Retina (tissue), 1 donor: ENCODE data around the gene COX7A2.

Source experiments
- DNase-seq: peaks from one replicate; pipeline ENCODE4 v3.0.0-alpha.2; 2016

COX7A2 gene, protein sequence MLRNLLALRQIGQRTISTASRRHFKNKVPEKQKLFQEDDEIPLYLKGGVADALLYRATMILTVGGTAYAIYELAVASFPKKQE

DNA sequence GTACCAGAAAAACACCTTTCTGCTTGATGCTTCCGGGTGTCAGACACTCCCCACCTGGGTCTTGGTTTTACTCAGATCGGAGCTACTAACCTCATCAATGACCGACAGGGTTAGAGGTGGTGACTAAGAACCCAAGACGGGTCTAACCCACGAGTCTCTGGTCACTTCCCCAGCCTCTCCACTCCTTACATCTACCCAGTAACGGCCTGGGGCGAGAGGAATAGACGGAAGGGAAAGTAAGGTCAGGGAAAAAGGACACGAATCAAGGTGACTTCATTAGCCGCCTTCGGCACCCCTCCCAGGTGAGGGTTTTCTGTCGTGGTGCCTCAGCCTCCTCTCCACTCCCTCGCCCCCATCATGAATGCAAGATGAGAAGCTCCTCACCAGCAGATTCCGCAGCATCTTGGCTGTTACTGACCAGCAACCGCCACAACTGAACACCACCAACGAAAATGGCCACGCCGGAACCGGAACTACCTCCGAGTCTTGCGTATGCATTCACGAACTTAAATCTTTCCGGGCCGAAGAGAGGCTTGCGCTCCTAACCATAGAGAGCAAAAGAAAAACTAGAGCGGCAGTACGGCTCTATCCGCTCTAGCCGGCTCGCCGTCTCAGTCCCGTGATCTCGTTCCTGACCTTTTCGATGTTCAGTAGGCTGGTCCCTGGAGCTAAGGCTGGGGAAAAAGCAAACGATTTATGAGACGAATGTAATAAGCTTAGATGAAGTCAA, at the start of gene COX7A2:
Gene COX7A2 (minus strand): TSS at position 469 of the 730 bp plus-strand sequence. CDS start 67 bp downstream, at position 402.
- peak; percentile 94 for DNase-seq

DNA sequence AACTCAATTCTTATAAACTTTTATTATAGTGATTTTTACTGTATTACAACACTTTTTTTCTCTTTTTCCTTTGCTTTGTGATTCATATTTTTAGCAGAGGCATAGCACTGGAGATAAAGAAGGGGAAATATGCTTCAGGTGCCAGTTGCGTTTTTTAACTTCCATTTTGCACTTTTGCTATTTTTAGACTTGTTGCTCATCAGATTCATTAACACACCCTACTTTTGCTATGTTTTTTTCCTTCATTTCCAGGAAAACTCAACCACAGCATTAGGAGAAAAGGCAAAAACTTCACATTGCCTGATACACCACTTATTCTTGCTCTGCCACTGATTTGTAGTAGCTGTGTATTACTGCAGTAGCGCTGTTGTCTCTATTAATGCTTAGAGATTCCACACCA, 49.0 kb upstream of the COX7A2 start:
- no peak for DNase-seq

DNA sequence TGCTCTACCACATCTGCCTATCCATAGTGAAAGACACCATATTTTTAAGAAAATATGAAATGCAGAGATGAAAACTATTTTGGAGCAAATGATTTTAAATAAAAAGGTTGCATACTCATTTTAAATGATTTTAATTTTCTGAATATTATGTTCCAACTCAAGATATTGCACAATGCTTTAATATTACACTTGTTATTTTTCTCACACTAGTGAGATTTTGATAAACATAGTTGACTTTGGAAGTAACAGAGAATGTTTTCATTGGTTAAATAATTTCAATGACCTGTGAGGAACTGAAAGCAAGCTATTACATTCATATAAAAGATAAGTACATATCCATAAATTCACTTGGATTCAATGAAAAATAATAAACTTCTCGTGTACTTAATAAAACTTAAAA, 48.1 kb upstream of the COX7A2 start:
- DNase-seq = no peak

DNA sequence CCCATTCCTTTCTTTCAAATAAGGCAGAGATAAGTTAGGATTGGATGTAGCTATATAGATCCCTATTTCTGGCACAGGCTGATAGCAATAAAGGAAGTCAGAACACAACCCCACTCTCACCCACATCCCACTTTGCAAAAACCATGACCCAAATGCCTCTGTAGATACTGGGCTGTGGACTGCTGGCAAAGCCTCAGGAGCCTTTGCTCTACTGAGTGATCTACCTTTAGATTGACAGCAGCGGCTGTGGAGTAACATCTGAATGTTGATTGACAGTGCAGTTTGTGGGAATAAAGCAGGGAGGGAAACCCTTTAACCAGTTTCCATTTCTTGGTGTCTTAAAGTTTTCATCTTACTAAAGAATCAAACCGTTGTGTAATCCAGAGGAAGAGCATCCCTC, 47.7 kb upstream of the COX7A2 start:
- no peak for DNase-seq

DNA sequence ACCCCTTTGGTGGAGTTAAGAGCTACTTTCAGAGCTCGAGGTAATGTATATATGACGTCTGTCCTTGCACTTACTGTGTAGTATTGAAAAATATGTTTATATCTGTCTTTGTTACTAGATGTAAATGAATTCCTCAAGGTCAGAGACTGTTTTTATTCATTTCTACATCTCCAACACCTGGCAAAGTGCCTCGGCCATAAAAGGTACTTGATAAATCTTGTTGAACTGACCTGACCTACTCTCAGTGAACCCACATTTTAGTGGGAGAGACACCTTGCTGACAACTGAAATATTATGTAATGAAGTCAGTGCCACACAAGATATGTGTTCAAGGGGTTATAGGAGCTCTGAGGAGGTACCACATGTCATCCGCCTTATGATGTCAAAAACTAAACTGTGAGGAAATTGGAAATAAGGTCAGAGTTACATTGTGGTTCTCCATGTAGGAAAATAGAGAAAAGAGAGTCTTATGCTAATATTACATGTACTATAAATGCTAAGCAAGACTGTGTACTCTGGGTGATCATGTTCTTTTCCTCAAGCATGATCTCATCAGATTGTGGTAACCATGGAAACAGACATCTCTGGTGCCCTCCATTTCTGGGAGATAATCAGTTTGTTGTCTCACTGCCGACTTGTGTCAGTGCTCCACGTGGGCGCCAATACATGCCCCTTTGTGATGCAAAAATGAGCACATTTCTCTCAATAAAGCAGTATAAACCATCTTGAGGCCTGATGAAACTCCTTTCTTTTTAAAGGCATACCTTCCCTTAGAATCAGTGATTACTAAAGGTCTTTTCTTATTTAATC, 46.7 kb upstream of the COX7A2 start:
- DNase-seq = no peak

DNA sequence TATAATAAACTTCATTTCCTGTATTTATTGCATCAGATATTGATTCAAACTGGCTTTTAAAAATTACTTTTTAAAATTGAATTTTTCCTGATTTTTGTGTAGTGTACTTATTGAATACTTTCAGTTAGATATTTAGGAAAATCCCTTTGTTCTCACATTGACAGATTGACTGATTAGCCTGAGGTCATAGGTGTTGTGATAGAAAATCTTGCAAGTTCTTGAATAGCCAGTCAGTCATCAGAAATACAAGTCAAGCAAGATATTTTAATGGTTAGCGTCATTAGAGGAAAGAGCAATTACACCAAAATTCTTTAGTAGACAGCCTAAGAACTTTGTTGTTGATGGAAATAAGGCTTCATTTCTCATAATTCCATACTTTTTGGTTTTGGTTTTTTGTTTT, 44.4 kb upstream of the COX7A2 start:
- no peak for DNase-seq

DNA sequence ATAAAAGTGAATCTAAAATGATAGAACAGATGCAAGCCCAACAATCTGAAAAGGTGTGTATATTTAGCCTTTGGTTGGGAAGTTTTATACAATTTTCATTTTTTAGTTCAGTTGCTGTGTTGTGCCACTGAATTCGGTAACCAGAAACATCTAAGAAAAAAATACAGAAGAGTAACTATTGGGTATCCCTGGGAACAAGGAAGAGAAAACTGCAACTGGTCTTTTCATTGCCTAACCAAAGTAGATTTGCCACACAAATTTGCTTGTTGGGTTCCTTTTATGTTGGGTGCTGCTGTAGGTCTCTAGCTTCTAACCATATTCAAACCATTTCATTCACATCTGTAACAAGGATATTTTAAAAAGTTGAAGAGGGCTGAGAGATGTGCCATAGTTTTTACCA, 43.8 kb upstream of the COX7A2 start:
- DNase-seq = no peak

DNA sequence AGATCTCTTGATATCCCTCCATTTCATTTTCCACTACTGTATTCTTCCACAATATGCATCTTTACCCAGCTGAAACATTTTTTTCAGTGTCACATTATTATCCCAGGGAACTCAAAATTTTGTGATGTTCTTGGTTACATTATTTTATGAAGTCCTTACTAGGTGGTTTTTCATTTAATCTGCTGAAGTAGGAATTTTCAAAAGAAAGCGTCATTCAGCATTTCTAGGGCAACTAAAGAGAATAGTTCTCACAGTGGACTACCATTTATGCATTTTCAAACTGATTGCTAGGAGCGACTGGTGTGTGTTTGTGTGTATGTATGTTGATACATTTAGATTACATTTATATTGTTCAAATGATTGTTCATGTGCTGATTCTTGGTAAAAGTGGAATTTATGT, 43.4 kb upstream of the COX7A2 start:
- DNase-seq = no peak

DNA sequence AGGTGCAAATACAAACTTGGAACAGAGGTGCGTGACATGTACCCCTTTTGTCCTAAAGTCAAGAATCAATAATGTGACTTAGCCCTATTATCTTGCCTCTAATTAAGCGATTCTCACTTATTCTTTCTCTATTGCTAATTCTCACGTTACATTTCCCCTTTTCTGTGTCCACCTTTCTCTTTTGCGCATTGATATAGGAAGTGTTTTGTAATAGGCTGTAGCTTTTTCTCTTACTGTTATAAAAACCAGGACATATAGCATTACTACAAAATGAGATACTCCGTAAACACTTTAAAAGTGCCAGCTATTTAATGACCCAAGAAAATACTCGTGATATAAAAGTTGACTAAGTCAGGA, 41.7 kb upstream of the COX7A2 start:
- no peak for DNase-seq

DNA sequence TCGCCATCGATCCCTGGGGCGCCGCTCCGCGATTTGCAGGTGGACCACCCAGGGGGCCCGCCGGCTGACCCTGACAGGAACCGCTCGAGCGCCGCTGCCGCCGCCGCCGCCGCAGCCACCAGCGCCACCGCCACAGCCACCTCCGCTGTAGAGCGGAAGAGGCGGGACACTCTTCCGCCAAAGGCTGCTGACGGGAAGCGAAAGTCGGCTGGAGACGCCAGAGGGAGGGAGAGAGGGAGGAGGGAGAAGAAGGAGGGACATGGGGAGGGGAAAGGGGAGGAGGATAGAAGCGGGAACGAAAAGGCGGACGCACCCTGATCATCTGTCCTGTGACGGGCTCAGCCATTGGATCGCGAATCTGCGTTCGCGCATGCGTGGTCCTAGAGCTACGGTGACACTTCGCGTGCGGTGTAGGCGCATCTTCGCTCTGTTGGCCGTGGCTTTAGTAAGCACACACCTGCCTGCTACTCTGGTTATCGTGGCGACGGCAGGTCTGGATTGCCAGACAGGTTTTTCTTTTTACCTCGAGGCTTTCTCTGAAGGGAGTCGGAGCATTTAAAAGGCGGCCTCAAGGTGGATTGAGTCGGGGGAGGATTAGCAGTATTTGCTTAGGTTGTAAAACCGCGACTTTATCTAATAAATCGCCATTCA, 41.2 kb upstream of the COX7A2 start, which contains the start of gene TMEM30A:
Gene TMEM30A (minus strand): TSS at position 161 of the 651 bp plus-strand sequence. CDS start 154 bp downstream, at position 7.
- peak; percentile 96 for DNase-seq

DNA sequence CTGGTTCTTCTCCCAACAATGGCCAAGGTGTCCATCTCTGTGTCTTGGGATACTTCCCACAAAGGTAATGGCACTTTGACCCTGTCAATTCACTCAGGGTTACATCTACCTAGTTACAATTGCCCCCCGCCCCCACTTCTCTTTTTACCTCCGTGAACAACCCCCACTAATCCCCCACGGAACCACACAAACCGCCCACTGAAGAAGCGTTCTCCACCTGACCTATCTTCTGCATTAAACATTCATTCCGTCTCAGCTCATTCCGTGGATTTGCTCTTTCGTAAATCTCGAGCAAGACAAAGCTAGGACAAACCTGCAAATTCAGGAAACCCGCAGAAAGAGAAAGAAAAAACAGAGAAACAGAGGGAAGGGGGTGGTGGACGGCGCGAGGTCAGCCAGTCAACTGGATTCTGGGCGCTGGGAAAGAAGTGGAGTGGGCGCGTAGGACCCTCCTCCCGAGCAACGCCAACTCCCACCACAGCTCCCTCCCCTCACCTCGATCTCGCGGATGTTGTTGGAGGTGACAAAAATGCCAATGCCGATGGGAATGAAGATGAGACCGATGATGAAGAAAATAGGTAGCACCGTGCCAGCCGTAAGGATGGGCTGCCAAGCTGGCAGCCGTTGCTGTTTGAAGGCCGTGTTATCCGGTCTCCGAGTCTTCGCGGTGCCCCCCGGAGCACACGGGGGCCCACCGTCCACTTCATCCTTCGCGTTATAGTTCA, 40.5 kb upstream of the COX7A2 start:
- no peak for DNase-seq

DNA sequence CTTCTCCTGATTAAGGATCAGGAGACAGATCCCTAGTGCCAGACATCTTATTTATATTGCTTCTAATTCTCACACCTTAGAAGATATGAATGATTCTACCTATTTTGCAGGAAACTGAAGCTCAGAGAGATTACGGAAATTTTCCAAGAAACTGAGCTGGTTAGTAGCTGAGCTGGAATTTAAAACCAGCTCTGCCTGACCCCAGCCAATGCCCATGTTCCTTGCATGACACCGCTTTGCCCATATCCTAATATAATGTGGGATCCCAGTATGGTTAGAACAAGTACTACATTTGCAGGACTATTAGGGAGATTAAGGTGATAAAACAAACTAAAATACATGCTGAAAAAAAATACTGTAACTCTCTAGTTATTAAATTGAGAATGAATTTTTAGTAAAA, 39.1 kb upstream of the COX7A2 start:
- no peak for DNase-seq

DNA sequence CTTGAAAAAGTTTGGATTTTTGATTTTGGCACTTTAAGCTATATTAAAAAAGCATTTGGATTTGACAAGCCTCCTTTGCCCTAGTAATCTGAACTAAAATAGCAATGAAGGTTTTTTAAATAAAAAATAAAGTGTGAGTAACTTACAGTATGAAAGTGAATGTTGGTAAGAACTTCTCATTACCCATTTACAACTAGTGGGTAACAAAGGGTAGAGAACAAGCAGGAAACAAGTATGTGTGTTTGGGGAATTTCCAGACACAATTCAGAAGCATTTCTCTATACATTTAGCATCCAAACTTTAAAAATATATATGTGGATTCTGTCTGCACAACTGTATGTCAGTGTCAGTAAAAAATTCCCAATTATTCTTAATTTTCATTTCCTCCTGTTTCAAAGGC, 38.1 kb upstream of the COX7A2 start:
- no peak for DNase-seq

DNA sequence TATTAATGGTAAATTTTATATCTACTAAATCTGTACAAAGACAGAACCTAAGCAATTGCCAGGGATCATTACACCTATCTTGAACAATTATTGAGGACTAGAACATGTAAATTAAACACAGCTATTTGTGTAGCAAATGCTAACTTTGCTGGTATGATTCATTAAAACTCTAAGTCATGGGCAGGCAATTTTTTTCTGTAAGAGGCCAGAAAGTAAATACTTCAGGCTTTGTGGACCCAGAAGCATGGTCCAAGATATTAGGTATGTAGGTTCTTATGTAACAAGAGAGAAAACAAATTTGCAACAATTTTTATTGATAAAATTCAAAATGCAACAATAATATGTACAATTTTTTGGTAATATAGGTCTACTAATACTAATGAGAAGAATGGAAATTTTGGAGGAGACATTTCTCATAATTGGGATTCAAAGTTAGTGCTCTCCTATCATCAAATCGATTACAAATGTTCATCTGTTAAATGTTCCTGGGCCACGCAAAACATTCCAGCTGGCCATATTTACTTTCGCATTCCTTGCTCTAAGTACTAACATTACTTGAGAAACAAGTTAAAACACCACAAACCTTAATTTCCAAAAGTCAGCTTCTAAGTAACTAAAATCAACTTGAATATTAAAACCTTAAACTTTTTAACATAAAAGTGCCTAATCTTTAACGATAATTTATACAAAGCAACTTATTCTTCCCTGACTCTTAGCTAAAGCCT, 36.7 kb upstream of the COX7A2 start:
- no peak for DNase-seq

DNA sequence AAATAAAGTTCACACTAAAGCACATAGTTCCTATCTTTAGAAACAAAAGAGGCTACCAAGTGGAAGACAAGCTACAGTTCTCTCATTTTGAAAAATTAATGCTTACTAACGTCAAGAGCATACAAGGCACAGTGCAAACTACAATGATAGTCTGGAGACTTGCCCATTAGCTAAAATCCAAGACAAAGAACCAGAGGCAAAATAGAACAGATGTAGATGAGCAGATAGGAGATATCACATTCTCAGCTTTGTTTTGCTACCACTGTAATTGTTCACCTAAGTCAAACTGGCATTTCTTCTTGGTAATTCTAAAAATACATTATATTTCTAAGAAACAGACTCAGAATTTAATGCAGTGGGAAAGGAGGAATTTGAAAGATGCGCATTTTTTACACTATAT, 35.8 kb upstream of the COX7A2 start:
- no peak for DNase-seq

DNA sequence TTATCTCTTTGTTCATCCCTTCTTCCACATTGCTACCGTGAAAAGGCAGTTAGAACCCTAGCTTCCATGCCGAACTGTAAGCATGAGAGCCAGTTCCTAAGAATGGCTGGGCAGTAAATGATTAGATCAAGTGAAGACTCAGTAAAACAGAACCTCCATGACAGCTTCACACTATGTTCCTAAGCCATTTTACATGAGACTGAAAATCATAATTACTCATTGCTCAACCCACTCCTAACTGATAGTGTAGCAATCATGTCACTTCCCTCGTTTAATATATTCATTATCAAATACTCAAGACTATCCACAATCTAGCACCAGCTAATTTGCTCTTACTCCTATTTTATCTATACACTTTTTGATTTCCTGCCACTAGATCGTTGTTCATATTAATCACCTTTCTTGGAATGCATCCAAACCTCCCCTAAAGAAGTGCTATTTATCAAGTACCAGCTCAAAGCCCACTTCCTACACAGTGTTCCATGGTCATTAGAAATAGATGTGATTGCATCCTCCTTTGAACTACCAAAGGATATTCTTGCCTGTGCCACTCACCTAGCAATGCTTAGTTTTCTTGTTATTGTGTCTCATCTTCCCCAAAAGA, 35.0 kb upstream of the COX7A2 start:
- DNase-seq = no peak

DNA sequence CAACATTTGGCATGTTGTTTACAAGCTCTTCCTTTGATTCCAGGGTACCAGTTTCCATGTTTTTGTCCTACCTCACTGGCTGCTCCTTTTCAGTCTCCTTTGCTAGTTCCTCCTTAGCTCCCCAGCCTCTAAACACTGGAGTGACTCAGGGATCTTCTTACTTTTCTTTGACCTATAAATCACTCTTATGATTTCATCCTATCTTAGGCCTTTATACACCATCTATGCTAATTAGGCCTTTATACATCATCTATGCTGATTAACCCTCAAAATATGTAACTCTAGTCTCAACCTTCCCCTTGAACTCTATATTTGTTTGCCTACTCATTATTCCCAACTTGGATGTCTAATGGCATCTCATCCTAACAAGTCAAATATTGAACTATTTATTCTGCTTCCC, 31.5 kb upstream of the COX7A2 start:
- DNase-seq = no peak

DNA sequence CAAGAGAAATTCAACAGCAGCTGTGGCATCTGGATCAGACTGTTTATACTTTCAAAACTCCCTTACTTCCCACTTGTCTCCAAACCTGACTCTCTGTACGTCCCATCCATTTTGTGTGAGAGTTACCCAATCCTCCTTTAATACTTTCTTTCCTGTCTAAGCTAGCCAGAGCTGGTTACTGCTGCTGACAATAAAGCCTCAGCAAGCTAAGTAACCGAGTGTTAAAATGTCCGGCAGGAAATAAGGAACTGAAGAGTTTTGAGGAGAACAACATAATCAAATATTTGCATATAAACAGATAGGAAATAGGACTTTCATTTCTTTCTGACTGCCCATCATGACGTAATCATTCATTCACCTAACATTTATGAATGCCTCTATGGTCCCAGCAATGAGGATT, 29.4 kb upstream of the COX7A2 start:
- DNase-seq = no peak

DNA sequence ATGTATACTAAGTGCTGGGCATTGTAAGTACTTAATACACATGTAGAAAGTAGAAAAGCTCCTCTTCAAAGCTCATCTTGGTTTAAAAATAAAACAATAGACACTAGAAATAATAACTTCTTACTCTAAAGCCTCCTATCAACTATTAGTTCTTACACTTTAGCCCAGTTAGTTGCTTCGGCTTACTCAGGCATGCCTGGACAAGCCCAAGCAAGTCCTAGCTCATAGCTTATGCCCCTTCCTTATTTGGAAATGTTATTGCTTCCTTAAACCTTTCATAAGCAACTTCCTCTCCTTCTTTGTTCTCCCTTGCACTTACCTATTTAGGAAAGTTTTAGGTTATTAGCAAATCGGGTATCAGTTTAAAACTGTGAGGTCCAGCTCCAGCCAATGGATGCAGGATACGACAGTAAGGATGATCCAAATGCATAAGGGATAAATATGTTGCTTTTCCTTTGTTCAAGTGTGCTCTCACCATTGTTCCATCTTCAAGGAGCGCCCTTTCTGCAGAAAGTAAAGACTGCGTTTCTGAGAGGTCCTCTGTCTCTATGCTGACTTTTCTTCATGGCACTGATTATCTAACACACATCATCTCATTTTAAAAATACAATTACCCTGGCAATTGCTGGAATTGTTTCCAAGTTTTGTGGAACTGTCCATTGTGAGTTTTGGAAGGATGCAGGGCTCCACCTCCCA, 28.7 kb upstream of the COX7A2 start:
- no peak for DNase-seq

DNA sequence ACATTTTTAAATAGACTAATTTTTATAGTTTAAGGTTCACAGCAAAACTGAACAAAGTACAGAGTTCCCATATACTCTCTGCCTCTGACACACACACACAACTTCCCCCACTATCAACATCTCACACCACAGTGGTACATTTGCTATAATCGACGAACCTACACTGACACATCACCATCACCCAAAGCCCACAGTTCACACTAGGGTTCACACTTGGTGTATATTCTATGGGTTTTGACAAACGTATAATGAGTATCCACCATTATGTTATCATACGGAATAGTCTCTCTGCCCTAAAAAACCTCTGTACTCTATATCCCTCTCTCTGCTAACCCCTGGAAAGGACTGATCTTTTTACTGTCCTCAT, 25.4 kb upstream of the COX7A2 start:
- no peak for DNase-seq
